Measurements from ENCODE around the gene USP3.

Gene USP3

DNA sequence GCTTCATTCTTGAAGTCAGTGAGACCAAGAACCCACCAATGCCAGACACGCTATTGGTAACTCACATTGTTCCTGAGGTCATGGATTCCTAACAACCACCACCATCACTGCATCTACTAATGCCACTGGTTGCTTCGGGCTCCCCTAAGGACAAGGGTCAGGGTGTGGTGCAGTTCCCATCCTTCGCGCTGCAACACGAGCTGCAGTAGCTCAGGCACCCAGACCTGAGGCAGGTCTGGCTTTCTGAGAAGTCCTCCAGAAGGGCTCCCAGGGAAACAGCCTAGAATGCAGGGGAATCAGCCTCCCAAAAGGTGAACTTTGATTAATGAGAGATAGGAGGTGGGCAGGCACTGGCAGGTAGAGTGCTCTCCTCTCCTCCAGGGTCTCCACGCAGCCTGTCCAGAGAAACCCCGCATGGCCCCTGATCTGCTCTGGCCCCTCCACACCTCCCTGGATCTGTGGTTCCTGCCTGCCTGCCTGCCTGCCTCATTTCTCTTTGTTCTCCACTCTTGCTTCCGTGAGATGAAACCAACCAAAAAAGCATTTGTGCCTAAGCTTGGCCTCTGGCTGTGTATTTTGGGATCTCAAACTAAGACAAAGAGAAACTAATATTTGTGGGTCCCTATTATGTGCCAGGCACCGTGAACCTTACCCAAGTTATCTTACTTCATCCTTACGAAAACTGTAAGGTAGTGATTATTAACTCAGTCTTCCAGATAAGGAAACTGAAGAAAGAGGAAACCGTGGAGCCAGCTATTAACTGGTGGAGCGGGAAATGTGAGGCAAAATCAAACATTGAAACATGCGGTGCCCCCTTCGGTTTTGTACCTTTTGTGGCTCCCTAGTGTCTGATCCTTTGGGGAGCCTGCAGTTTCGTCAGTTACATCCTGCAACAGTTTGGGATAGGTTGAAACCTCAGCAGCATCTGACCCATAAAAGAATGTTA lies 43.9 kb upstream of the USP3 start:
- peak overlapping the region; percentile 0 for H2AK5ac ChIP-seq (ENCODE audit: low read length)
- H3K4me1 ChIP-seq (ENCODE audit: control insufficient read depth, low read depth, low read length): peaks cover 4% of the 10 kb centered on the region
- H3K4me3 ChIP-seq (ENCODE audit: low read length): no peak overlapping the region
- peak overlapping the region; percentile 15 for H3K27ac ChIP-seq (ENCODE audit: low read depth, low read length)
- H2BK120ac ChIP-seq (ENCODE audit: low read depth, low read length): no peak overlapping the region
- H3K56ac ChIP-seq (ENCODE audit: low read length): peak overlapping the region; percentile 81
- no peak overlapping the region for H3K23ac ChIP-seq (ENCODE audit: low read length)
- H3K36me3 ChIP-seq (ENCODE audit: control insufficient read depth, insufficient read depth, low read length): no peaks in the 10 kb centered on the region
- DNase-seq: no peak
- H4K5ac ChIP-seq (ENCODE audit: low read length): no peak overlapping the region
- H4K8ac ChIP-seq (ENCODE audit: low read depth, low read length): no peak overlapping the region
- H3K79me2 ChIP-seq (ENCODE audit: control insufficient read depth, insufficient read depth, low read length): no peaks in the 10 kb centered on the region
- peak overlapping the region; percentile 55 for H3K9ac ChIP-seq (ENCODE audit: low read length)
- H2BK15ac ChIP-seq (replicated peaks; ENCODE audit: low read depth): no peak overlapping the region
- no peak overlapping the region for H3K4me2 ChIP-seq (ENCODE audit: low read length)
- peak overlapping the region; percentile 54 for H2BK5ac ChIP-seq (ENCODE audit: low read length)
- no CpG with 5 or more reads among the region's 15 CpGs for WGBS (ENCODE audit: extremely low coverage, insufficient coverage, low lambda C conversion rate)
- H3K79me1 ChIP-seq (ENCODE audit: low read length): no peaks in the 10 kb centered on the region
- H3K27me3 ChIP-seq (ENCODE audit: insufficient read depth, low read length, poor library complexity): no peaks in the 10 kb centered on the region
- peak overlapping the region; percentile 61 for H3K18ac ChIP-seq (ENCODE audit: low read length)
- peak overlapping the region; percentile 7 for H3K4ac ChIP-seq (ENCODE audit: low read depth, low read length)

- Histone ChIP-seq H3K79me1 (ENCODE audit: low read length) (no peaks in the 10 kb centered on the region), H3K56ac (ENCODE audit: low read length) (peak overlapping the region; percentile 81), H2BK5ac (ENCODE audit: low read length) (peak overlapping the region; percentile 38), H3K4ac (ENCODE audit: low read depth, low read length) (no peak overlapping the region), H2BK120ac (ENCODE audit: low read depth, low read length) (no peak overlapping the region), H3K9ac (ENCODE audit: low read length) (peak overlapping the region; percentile 55), H3K27me3 (ENCODE audit: insufficient read depth, low read length, poor library complexity) (no peaks in the 10 kb centered on the region), H3K79me2 (ENCODE audit: control insufficient read depth, insufficient read depth, low read length) (no peaks in the 10 kb centered on the region), H3K4me2 (ENCODE audit: low read length) (no peak overlapping the region), H3K4me1 (ENCODE audit: control insufficient read depth, low read depth, low read length) (peaks cover 4% of the 10 kb centered on the region), H3K36me3 (ENCODE audit: control insufficient read depth, insufficient read depth, low read length) (no peaks in the 10 kb centered on the region), H3K27ac (ENCODE audit: low read depth, low read length) (no peak overlapping the region), H2AK5ac (ENCODE audit: low read length) (no peak overlapping the region), H4K8ac (ENCODE audit: low read depth, low read length) (no peak overlapping the region), H3K4me3 (ENCODE audit: low read length) (no peak overlapping the region), H4K5ac (ENCODE audit: low read length) (no peak overlapping the region), H2BK15ac (replicated peaks; ENCODE audit: low read depth) (no peak overlapping the region), H3K23ac (ENCODE audit: low read length) (no peak overlapping the region), H3K18ac (ENCODE audit: low read length) (peak overlapping the region; percentile 61)
- peak; percentile 79 for DNase-seq
- WGBS (ENCODE audit: extremely low coverage, insufficient coverage, low lambda C conversion rate): no CpG with 5 or more reads among the region's 22 CpGs
These were observed 43.0 kb upstream of the USP3 start for GRCh38 chr15:63461230-63461985.

- H3K4me1 ChIP-seq (ENCODE audit: control insufficient read depth, low read depth, low read length): peaks cover 4% of the 10 kb centered on the region
- no peak overlapping the region for H4K8ac ChIP-seq (ENCODE audit: low read depth, low read length)
- no peak overlapping the region for H2BK15ac ChIP-seq (replicated peaks; ENCODE audit: low read depth)
- H3K36me3 ChIP-seq (ENCODE audit: control insufficient read depth, insufficient read depth, low read length): no peaks in the 10 kb centered on the region
- H3K4me2 ChIP-seq (ENCODE audit: low read length): no peak overlapping the region
- H3K27me3 ChIP-seq (ENCODE audit: insufficient read depth, low read length, poor library complexity): no peaks in the 10 kb centered on the region
- WGBS (ENCODE audit: extremely low coverage, insufficient coverage, low lambda C conversion rate): no CpG with 5 or more reads among the region's 2 CpGs
- H3K9ac ChIP-seq (ENCODE audit: low read length): no peak overlapping the region
- no peak overlapping the region for H3K23ac ChIP-seq (ENCODE audit: low read length)
- no peak overlapping the region for H3K27ac ChIP-seq (ENCODE audit: low read depth, low read length)
- DNase-seq: no peak
- H3K56ac ChIP-seq (ENCODE audit: low read length): no peak overlapping the region
- H3K79me1 ChIP-seq (ENCODE audit: low read length): no peaks in the 10 kb centered on the region
- no peaks in the 10 kb centered on the region for H3K79me2 ChIP-seq (ENCODE audit: control insufficient read depth, insufficient read depth, low read length)
- H4K5ac ChIP-seq (ENCODE audit: low read length): no peak overlapping the region
- H2AK5ac ChIP-seq (ENCODE audit: low read length): no peak overlapping the region
- H3K4me3 ChIP-seq (ENCODE audit: low read length): no peak overlapping the region
- H2BK5ac ChIP-seq (ENCODE audit: low read length): no peak overlapping the region
- H3K18ac ChIP-seq (ENCODE audit: low read length): no peak overlapping the region
- H2BK120ac ChIP-seq (ENCODE audit: low read depth, low read length): no peak overlapping the region
- H3K4ac ChIP-seq (ENCODE audit: low read depth, low read length): no peak overlapping the region
These were observed 42.3 kb upstream of the USP3 start for GRCh38 chr15:63462088-63462487.

DNA sequence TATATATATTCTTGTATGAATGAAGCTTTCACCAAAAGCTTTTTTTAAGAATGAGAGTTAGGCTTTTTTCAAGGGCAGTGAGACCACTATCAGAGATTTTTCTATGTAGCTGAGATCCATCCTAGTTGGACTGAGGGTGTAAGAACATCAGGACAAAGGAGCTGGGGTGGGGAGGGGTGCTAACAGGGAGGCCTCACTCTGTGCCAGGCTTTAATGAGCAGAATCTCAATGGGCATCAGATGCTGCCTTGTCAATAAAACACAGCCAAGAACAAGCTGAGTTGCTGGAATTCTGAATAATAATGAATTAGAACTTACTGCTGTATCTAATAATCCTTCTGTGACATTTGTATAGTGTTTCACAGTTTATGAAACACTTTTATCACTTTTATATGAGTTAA lies 41.4 kb upstream of the USP3 start:
- DNase-seq: no peak
- Histone ChIP-seq H3K18ac (ENCODE audit: low read length) (no peak overlapping the region), H2BK120ac (ENCODE audit: low read depth, low read length) (no peak overlapping the region), H2BK15ac (replicated peaks; ENCODE audit: low read depth) (no peak overlapping the region), H2BK5ac (ENCODE audit: low read length) (no peak overlapping the region), H3K9ac (ENCODE audit: low read length) (no peak overlapping the region), H3K36me3 (ENCODE audit: control insufficient read depth, insufficient read depth, low read length) (no peaks in the 10 kb centered on the region), H4K5ac (ENCODE audit: low read length) (no peak overlapping the region), H3K4me2 (ENCODE audit: low read length) (no peak overlapping the region), H3K79me2 (ENCODE audit: control insufficient read depth, insufficient read depth, low read length) (no peaks in the 10 kb centered on the region), H3K56ac (ENCODE audit: low read length) (peak overlapping the region; percentile 34), H3K4ac (ENCODE audit: low read depth, low read length) (no peak overlapping the region), H4K8ac (ENCODE audit: low read depth, low read length) (no peak overlapping the region), H2AK5ac (ENCODE audit: low read length) (peak overlapping the region; percentile 20), H3K4me1 (ENCODE audit: control insufficient read depth, low read depth, low read length) (peaks cover 4% of the 10 kb centered on the region), H3K23ac (ENCODE audit: low read length) (no peak overlapping the region), H3K79me1 (ENCODE audit: low read length) (no peaks in the 10 kb centered on the region), H3K27me3 (ENCODE audit: insufficient read depth, low read length, poor library complexity) (no peaks in the 10 kb centered on the region), H3K27ac (ENCODE audit: low read depth, low read length) (no peak overlapping the region), H3K4me3 (ENCODE audit: low read length) (no peak overlapping the region)

DNA sequence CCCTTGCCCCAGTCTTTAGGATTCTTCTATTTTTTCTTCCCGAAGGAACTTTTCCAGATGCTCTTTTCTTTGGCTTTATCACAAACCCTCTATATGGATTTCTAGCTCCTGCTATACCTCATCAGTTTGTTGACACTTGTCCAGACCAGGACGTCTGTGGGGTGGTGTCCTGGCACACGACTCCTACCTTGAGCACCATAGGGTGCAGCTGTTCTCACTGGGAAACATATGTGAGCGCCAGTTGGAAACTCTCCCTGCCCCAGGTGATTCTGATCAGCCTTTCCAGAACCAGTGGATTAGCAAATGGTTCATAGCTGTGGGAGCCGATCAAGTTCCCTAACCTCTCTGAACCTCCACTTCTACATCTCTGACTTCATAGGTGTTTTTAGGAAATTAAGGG lies 40.6 kb upstream of the USP3 start:
- Histone ChIP-seq H3K79me1 (ENCODE audit: low read length) (no peaks in the 10 kb centered on the region), H2AK5ac (ENCODE audit: low read length) (no peak overlapping the region), H3K18ac (ENCODE audit: low read length) (no peak overlapping the region), H3K4me1 (ENCODE audit: control insufficient read depth, low read depth, low read length) (peaks cover 4% of the 10 kb centered on the region), H2BK15ac (replicated peaks; ENCODE audit: low read depth) (no peak overlapping the region), H3K23ac (ENCODE audit: low read length) (no peak overlapping the region), H3K56ac (ENCODE audit: low read length) (no peak overlapping the region), H3K4me3 (ENCODE audit: low read length) (no peak overlapping the region), H3K9ac (ENCODE audit: low read length) (no peak overlapping the region), H3K36me3 (ENCODE audit: control insufficient read depth, insufficient read depth, low read length) (no peaks in the 10 kb centered on the region), H3K27me3 (ENCODE audit: insufficient read depth, low read length, poor library complexity) (no peaks in the 10 kb centered on the region), H4K5ac (ENCODE audit: low read length) (no peak overlapping the region), H3K4ac (ENCODE audit: low read depth, low read length) (no peak overlapping the region), H2BK5ac (ENCODE audit: low read length) (no peak overlapping the region), H3K27ac (ENCODE audit: low read depth, low read length) (no peak overlapping the region), H2BK120ac (ENCODE audit: low read depth, low read length) (no peak overlapping the region), H3K79me2 (ENCODE audit: control insufficient read depth, insufficient read depth, low read length) (no peaks in the 10 kb centered on the region), H3K4me2 (ENCODE audit: low read length) (no peak overlapping the region), H4K8ac (ENCODE audit: low read depth, low read length) (no peak overlapping the region)
- no peak for DNase-seq
- WGBS (ENCODE audit: extremely low coverage, insufficient coverage, low lambda C conversion rate): no CpG with 5 or more reads among the region's 5 CpGs
